Nephron progenitor cell (in vitro differentiated cells): Measurements from ENCODE around the gene RHOBTB3.
"Not testable (repeated sequence)": the region's sequence is repeated elsewhere in the genome, so short reads cannot be mapped to it uniquely, and the experiment has no call there.

ENCODE experiments used
- DNase-seq: peaks from one replicate; pipeline ENCODE4 v3.0.0; 2021
- H3K27ac Mint-ChIP-seq: 2 replicates; pipeline ENCODE4 v1.8.0; 2021; ENCODE audit warnings: mild to moderate bottlenecking, moderate library complexity, mixed read lengths
- H3K27me3 Mint-ChIP-seq: 2 replicates; pipeline ENCODE4 v1.8.0; 2021; ENCODE audit warnings: mild to moderate bottlenecking, low read depth, mixed read lengths; ENCODE audit not compliant: poor library complexity
- H3K36me3 Mint-ChIP-seq: 2 replicates; pipeline ENCODE4 v1.8.0; 2021; ENCODE audit warnings: low read depth, mixed read lengths
- H3K4me1 Mint-ChIP-seq: 2 replicates; pipeline ENCODE4 v1.8.0; 2021; ENCODE audit warnings: mixed read lengths
- H3K4me3 Mint-ChIP-seq: 2 replicates; pipeline ENCODE4 v1.8.0; 2021; ENCODE audit warnings: mild to moderate bottlenecking, moderate library complexity, mixed read lengths
- H3K9me3 Mint-ChIP-seq: 2 replicates; pipeline ENCODE4 v1.8.0; 2021; ENCODE audit warnings: mild to moderate bottlenecking, moderate library complexity, mixed read lengths
- CTCF ChIP-seq: fragments of 200-600 bp; sonication (generic); IDR thresholded peaks from 2 replicates; pipeline ENCODE4 v1.5.0; 2021; ENCODE audit warnings: antibody characterized with exemption

Gene RHOBTB3

GRCh38 chr5:95690333-95690732, 40.8 kb upstream of the RHOBTB3 start:
- Mint-ChIP-seq H3K9me3 (peaks cover 5% of the 10 kb centered on the region), H3K27ac (no peak overlapping the region), H3K4me3 (no peak overlapping the region), H3K27me3 (no peaks in the 10 kb centered on the region), H3K36me3 (no peaks in the 10 kb centered on the region), H3K4me1 (no peaks in the 10 kb centered on the region)
- no peak for TF ChIP-seq CTCF
- DNase-seq = no peak

- H3K4me3 Mint-ChIP-seq = no peak overlapping the region
- no peaks in the 10 kb centered on the region for H3K9me3 Mint-ChIP-seq
- peak overlapping the region; percentile 30 for H3K27ac Mint-ChIP-seq
- peaks cover 3% of the 10 kb centered on the region for H3K27me3 Mint-ChIP-seq
- H3K4me1 Mint-ChIP-seq = peaks cover 26% of the 10 kb centered on the region
- DNase-seq = no peak
- TF ChIP-seq CTCF = no peak
- H3K36me3 Mint-ChIP-seq = no peaks in the 10 kb centered on the region
These were observed 33.1 kb upstream of the RHOBTB3 start for GRCh38 chr5:95697781-95698681.

GRCh38 chr5:95699337-95699736, 31.8 kb upstream of the RHOBTB3 start:
- H3K27me3 Mint-ChIP-seq = peaks cover 3% of the 10 kb centered on the region
- TF ChIP-seq CTCF = no peak
- no peaks in the 10 kb centered on the region for H3K9me3 Mint-ChIP-seq
- no peaks in the 10 kb centered on the region for H3K36me3 Mint-ChIP-seq
- peaks cover 26% of the 10 kb centered on the region for H3K4me1 Mint-ChIP-seq
- no peak for DNase-seq
- no peak overlapping the region for H3K4me3 Mint-ChIP-seq
- H3K27ac Mint-ChIP-seq = no peak overlapping the region

- H3K9me3 Mint-ChIP-seq = no peaks in the 10 kb centered on the region
These were observed 30.1 kb upstream of the RHOBTB3 start for GRCh38 chr5:95701074-95701473.

GRCh38 chr5:95704150-95704549, 27.0 kb upstream of the RHOBTB3 start:
- Mint-ChIP-seq H3K27ac (no peak overlapping the region), H3K27me3 (peaks cover 5% of the 10 kb centered on the region)

More at GRCh38 chr5:95701074-95701473, 30.1 kb upstream of the RHOBTB3 start:
- Mint-ChIP-seq H3K4me3 (no peak overlapping the region), H3K4me1 (peaks cover 26% of the 10 kb centered on the region), H3K27ac (no peak overlapping the region), H3K27me3 (no peaks in the 10 kb centered on the region), H3K36me3 (no peaks in the 10 kb centered on the region)
- TF ChIP-seq CTCF = no peak
- no peak for DNase-seq

GRCh38 chr5:95706196-95706595, 24.9 kb upstream of the RHOBTB3 start:
- not testable (repeated sequence) for H3K27me3 Mint-ChIP-seq, H3K4me3 Mint-ChIP-seq, H3K36me3 Mint-ChIP-seq, DNase-seq, H3K27ac Mint-ChIP-seq, H3K9me3 Mint-ChIP-seq
- peaks cover 43% of the 10 kb centered on the region for H3K4me1 Mint-ChIP-seq

More at GRCh38 chr5:95704150-95704549, 27.0 kb upstream of the RHOBTB3 start:
- peaks cover 34% of the 10 kb centered on the region for H3K4me1 Mint-ChIP-seq
- H3K9me3 Mint-ChIP-seq = no peaks in the 10 kb centered on the region
- no peak for DNase-seq
- no peak for TF ChIP-seq CTCF
- no peak overlapping the region for H3K4me3 Mint-ChIP-seq
- H3K36me3 Mint-ChIP-seq = peaks cover 9% of the 10 kb centered on the region
